DND-41 (cell line): Measurements from ENCODE around the gene CES3.

ENCODE experiments used
- ATAC-seq: fragments of 200-7000 bp; cut with Tn5 transposase; 3 replicates; pipeline ENCODE4 v1.9.1; 2021; ENCODE audit warnings: low read depth; ENCODE audit not compliant: insufficient read depth
- DNase-seq: peaks from one replicate; pipeline ENCODE4 v3.0.0-alpha.2; 2020
- H2AFZ ChIP-seq: 2 replicates; pipeline ENCODE4 v1.6.0; 2012; ENCODE audit warnings: low read depth, low read length
- H3K27ac ChIP-seq: 2 replicates; pipeline ENCODE4 v1.5.1; 2012; ENCODE audit warnings: low read length, inconsistent platforms
- H3K27me3 ChIP-seq: fragments of 200-600 bp; sonication (generic); 2 replicates; pipeline ENCODE4 v1.6.0; 2012; ENCODE audit warnings: low read length, mild to moderate bottlenecking, inconsistent platforms; ENCODE audit not compliant: insufficient read depth, poor library complexity
- H3K36me3 ChIP-seq: 2 replicates; pipeline ENCODE4 v1.5.1; 2012; ENCODE audit warnings: low read length, inconsistent platforms; ENCODE audit not compliant: insufficient read depth
- H3K4me1 ChIP-seq: 2 replicates; pipeline ENCODE4 v1.5.1; 2012; ENCODE audit warnings: mild to moderate bottlenecking, low read length; ENCODE audit not compliant: insufficient read depth
- H3K4me2 ChIP-seq: 2 replicates; pipeline ENCODE4 v1.6.0; 2012; ENCODE audit warnings: mild to moderate bottlenecking, moderate library complexity, low read length, inconsistent platforms; ENCODE audit not compliant: insufficient read depth
- H3K4me3 ChIP-seq, 2 experiments: fragments of 200-600 bp in 1 of 2; shearing (Covaris generic) in 1 of 2; 2 replicates each; pipeline ENCODE4 v1.5.1; 2012 to 2016; ENCODE audit warnings: inconsistent platforms in 2 of 2, low read length in 2 of 2, mild to moderate bottlenecking in 2 of 2, low read depth in 1 of 2, moderate library complexity in 1 of 2
- H3K79me2 ChIP-seq: 2 replicates; pipeline ENCODE4 v1.6.0; 2012; ENCODE audit warnings: low read length, inconsistent platforms; ENCODE audit not compliant: insufficient read depth
- H3K9ac ChIP-seq: 2 replicates; pipeline ENCODE4 v1.6.0; 2012; ENCODE audit warnings: low read depth, mild to moderate bottlenecking, inconsistent platforms, low read length, moderate library complexity
- H3K9me3 ChIP-seq: 2 replicates; pipeline ENCODE4 v1.5.1; 2012; ENCODE audit warnings: low read length, moderate library complexity, mild to moderate bottlenecking, inconsistent platforms; ENCODE audit not compliant: insufficient read depth, severe bottlenecking
- H4K20me1 ChIP-seq: 2 replicates; pipeline ENCODE4 v1.6.0; 2012; ENCODE audit warnings: low read length; ENCODE audit not compliant: insufficient read depth
- CTCF ChIP-seq: IDR thresholded peaks from 2 replicates; pipeline ENCODE4 v1.5.1; 2012; ENCODE audit warnings: borderline replicate concordance, low read length, moderate library complexity, mild to moderate bottlenecking; ENCODE audit not compliant: poor library complexity, severe bottlenecking; ENCODE audit errors: extremely low read depth
- EZH2 ChIP-seq: IDR thresholded peaks from 3 replicates; pipeline ENCODE4 v1.6.1; 2012; ENCODE audit warnings: borderline replicate concordance, low read depth, mild to moderate bottlenecking, moderate library complexity, low read length, inconsistent platforms; ENCODE audit not compliant: severe bottlenecking

Gene CES3

GRCh38 chr16:67023689-67024088, 62.6 kb downstream of the CES3 start:
- no peak for TF ChIP-seq CTCF
- TF ChIP-seq EZH2, result no peak
- H3K79me2 ChIP-seq, result peaks cover 6% of the 10 kb centered on the region
- H3K4me2 ChIP-seq, result no peak overlapping the region
- H3K9ac ChIP-seq, result no peak overlapping the region
- no peaks in the 10 kb centered on the region for H4K20me1 ChIP-seq
- no peaks in the 10 kb centered on the region for H3K9me3 ChIP-seq
- no peaks in the 10 kb centered on the region for H3K36me3 ChIP-seq
- H3K4me3 ChIP-seq, result no peak overlapping the region
- ATAC-seq (no peak), DNase-seq (no peak)
- H2AFZ ChIP-seq, result no peak overlapping the region
- no peak overlapping the region for H3K27ac ChIP-seq
- H3K27me3 ChIP-seq, result no peaks in the 10 kb centered on the region
- H3K4me1 ChIP-seq, result peaks cover 8% of the 10 kb centered on the region; the same call in 1 of the 2 replicates
